ENCODE data around the gene TRIM46. TPM values are rescaled to one million over a fixed set of nuclear protein-coding genes. Genes with fewer than 3 reads are reported as not detected.
"Not testable (repeated sequence)": the region's sequence is repeated elsewhere in the genome, so short reads cannot be mapped to it uniquely, and the experiment has no call there.

TRIM46 gene
- polyA plus RNA-seq, 2 of the 4 experiments (the other 2 are of a cell fraction): 1.1 to 2.8 TPM

GRCh38 chr1:155208541-155209311 is 35.1 kb downstream of the TRIM46 start, which contains the start of gene MTX1 (continued):
- no peak; the same call in 1 of the 2 replicates for TF ChIP-seq REST (IDR thresholded peaks at IDR 0.05)

- 4% methylated on average over 11 of the region's 13 CpGs for WGBS (ENCODE audit: missing lambda C conversion rate)
- ATAC-seq (no peak), DNase-seq (ENCODE audit: low read depth in 1 of 2, low spot score in 1 of 2) (no peak), FAIRE-seq (no peak)
- Histone ChIP-seq H3K9me3 (no peaks in the 10 kb centered on the region), H3K4me3 (peak overlapping the region; percentile 90), H3K4me1 (peaks cover 23% of the 10 kb centered on the region), H3K27ac (peak overlapping the region; percentile 97 to 99), H3K4me2 (peak overlapping the region; percentile 98)
- ChIA-PET CTCF (interaction anchor here (1.0 to 7.6 kb wide), 6 partner anchors 10 to 118 kb away, joined by 3 to 96 read pairs (median 16); no protein-coding TSS in a partner anchor), POLR2A (interaction anchor here (0.7 to 3.2 kb wide), 5 partner anchors 15 to 101 kb away, joined by 3 to 40 read pairs (median 4); no protein-coding TSS in a partner anchor)
- peak; percentile 96 for TF ChIP-seq KDM5A (IDR thresholded peaks at IDR 0.05)
- no peak for TF ChIP-seq SMC3 (IDR thresholded peaks at IDR 0.05)
- TF ChIP-seq TFCP2L1 (CRISPR knock-in tag; IDR thresholded peaks at IDR 0.05): 0 out of 2 replicates have a peak, but pooled peaks have one; percentile 35
- 0 out of 2 replicates have a peak, but pooled peaks have one; percentile 54 for TF ChIP-seq PHF8 (IDR thresholded peaks at IDR 0.05; ENCODE audit: borderline replicate concordance, low read depth)
- no peak for TF ChIP-seq ZFP36 (IDR thresholded peaks at IDR 0.05; ENCODE audit: borderline replicate concordance, partially characterized antibody)
- TF ChIP-seq POLR2A (IDR thresholded peaks at IDR 0.05; ENCODE audit: low read length): no peak
- TF ChIP-seq TP53 (CRISPR knock-in tag; IDR thresholded peaks at IDR 0.05): 0 out of 2 replicates have a peak, but pooled peaks have one; percentile 28
Observed at GRCh38 chr1:155209312-155209721, 35.7 kb downstream of the TRIM46 start.

- ChIA-PET POLR2A (no interaction called here), CTCF (interaction anchor here (1.4 to 7.6 kb wide), 4 partner anchors 15 to 41 kb away, joined by 4 to 96 read pairs (median 45); no protein-coding TSS in a partner anchor)
- FAIRE-seq (no peak), DNase-seq (ENCODE audit: low read depth in 1 of 2, low spot score in 1 of 2) (no peak), ATAC-seq (no peak)
- Histone ChIP-seq H3K27ac (no peak overlapping the region), H3K4me1 (peaks cover 23% of the 10 kb centered on the region), H3K4me3 (no peak overlapping the region), H3K9me3 (no peaks in the 10 kb centered on the region), H3K4me2 (peak overlapping the region; percentile 98)
- 84% methylated on average over 4 of the region's 4 CpGs for WGBS (ENCODE audit: missing lambda C conversion rate)
- TF ChIP-seq JUN (IDR thresholded peaks at IDR 0.05) (no peak), HMGXB4 (CRISPR knock-in tag; IDR thresholded peaks at IDR 0.05; ENCODE audit: borderline replicate concordance) (no peak), RNF2 (IDR thresholded peaks at IDR 0.05; ENCODE audit: borderline replicate concordance, low read depth) (no peak), CEBPB (IDR thresholded peaks at IDR 0.05) (no peak), RAD21 (conservative IDR thresholded peaks at IDR 0.05 in 1 of 2, IDR thresholded peaks at IDR 0.05 in 1 of 2) (no peak), RARB (CRISPR knock-in tag; IDR thresholded peaks at IDR 0.05) (no peak), PBX3 (IDR thresholded peaks at IDR 0.05) (no peak)
Observed at GRCh38 chr1:155210314-155211104, 36.9 kb downstream of the TRIM46 start.

- FAIRE-seq; H3K4me3 ChIP-seq; ATAC-seq; H3K9me3 ChIP-seq; DNase-seq (ENCODE audit: low read depth in 1 of 2, low spot score in 1 of 2); H3K4me2 ChIP-seq; H3K27ac ChIP-seq: not testable (repeated sequence)
- 85% methylated on average over 12 of the region's 13 CpGs for WGBS (ENCODE audit: missing lambda C conversion rate)
- POLR2A ChIA-PET: interaction anchor here (0.5 kb wide), 1 partner anchor 239 kb away, joined by 4 read pairs; no protein-coding TSS in a partner anchor
- CTCF ChIA-PET: interaction anchor here (1.4 kb wide), 1 partner anchor 15 kb away, joined by 4 read pairs; no protein-coding TSS in a partner anchor
- H3K4me1 ChIP-seq: peaks cover 23% of the 10 kb centered on the region
Observed at GRCh38 chr1:155211381-155212050, 37.9 kb downstream of the TRIM46 start.

- ATAC-seq, POLR2A ChIA-PET: not testable (repeated sequence)
- WGBS (ENCODE audit: missing lambda C conversion rate): 84% methylated on average over 4 of the region's 7 CpGs
Observed at GRCh38 chr1:155212051-155212440, 38.4 kb downstream of the TRIM46 start.

More at GRCh38 chr1:155212051-155212440, 38.4 kb downstream of the TRIM46 start:
- not testable (repeated sequence) for DNase-seq (ENCODE audit: low read depth in 1 of 2, low spot score in 1 of 2); H3K4me3 ChIP-seq; FAIRE-seq; H3K9me3 ChIP-seq; H3K27ac ChIP-seq; H3K4me2 ChIP-seq
- CTCF ChIA-PET: interaction anchor here (1.4 kb wide), 1 partner anchor 15 kb away, joined by 4 read pairs; no protein-coding TSS in a partner anchor
- H3K4me1 ChIP-seq: peaks cover 21% of the 10 kb centered on the region
